WTC11 (cell line): ENCODE results near the gene PRX.

ENCODE experiments used
- ATF2 ChIP-seq: sonication (generic); formaldehyde crosslinking; IDR thresholded peaks from 2 replicates; pipeline ENCODE4 v1.8.1; 2022; ENCODE audit warnings: low read depth, missing genetic modification reagents, borderline replicate concordance
- CBFB ChIP-seq: sonication (generic); formaldehyde crosslinking; IDR thresholded peaks from 2 replicates; pipeline ENCODE4 v1.8.1; 2022; ENCODE audit warnings: mild to moderate bottlenecking, low read depth, missing genetic modification reagents
- CREB1 ChIP-seq: sonication (generic); formaldehyde crosslinking; IDR thresholded peaks from 2 replicates; pipeline ENCODE4 v1.8.0; 2023; ENCODE audit warnings: mild to moderate bottlenecking, missing genetic modification reagents
- CTCF ChIP-seq: fragments of 200-600 bp; IDR thresholded peaks from 2 replicates; pipeline ENCODE4 v1.8.0; 2022; ENCODE audit warnings: antibody characterized with exemption
- ELF4 ChIP-seq: sonication (generic); formaldehyde crosslinking; IDR thresholded peaks from 2 replicates; pipeline ENCODE4 v1.8.1; 2022; ENCODE audit warnings: low read depth, mild to moderate bottlenecking, moderate library complexity, missing genetic modification reagents
- HMGXB4 ChIP-seq: sonication (generic); formaldehyde crosslinking; IDR thresholded peaks from 2 replicates; pipeline ENCODE4 v1.8.1; 2023; ENCODE audit warnings: mild to moderate bottlenecking, moderate library complexity, missing genetic modification reagents
- JUN ChIP-seq: sonication (generic); formaldehyde crosslinking; IDR thresholded peaks from 2 replicates; pipeline ENCODE4 v1.8.0; 2023; ENCODE audit warnings: mild to moderate bottlenecking, missing genetic modification reagents
- MYBL2 ChIP-seq: sonication (generic); formaldehyde crosslinking; IDR thresholded peaks from 2 replicates; pipeline ENCODE4 v1.8.1; 2023; ENCODE audit warnings: mild to moderate bottlenecking, moderate library complexity, missing genetic modification reagents
- SMAD4 ChIP-seq: sonication (generic); formaldehyde crosslinking; IDR thresholded peaks from 2 replicates; pipeline ENCODE4 v1.8.0; 2022; ENCODE audit warnings: mild to moderate bottlenecking, missing genetic modification reagents
- TEAD4 ChIP-seq: sonication (generic); formaldehyde crosslinking; IDR thresholded peaks from 2 replicates; pipeline ENCODE4 v1.8.0; 2022; ENCODE audit warnings: mild to moderate bottlenecking, missing genetic modification reagents
- USF2 ChIP-seq: sonication (generic); formaldehyde crosslinking; IDR thresholded peaks from 2 replicates; pipeline ENCODE4 v1.8.1; 2023; ENCODE audit warnings: mild to moderate bottlenecking, missing genetic modification reagents, moderate library complexity
- ZBTB21 ChIP-seq: sonication (generic); formaldehyde crosslinking; IDR thresholded peaks from 2 replicates; pipeline ENCODE4 v1.8.1; 2023; ENCODE audit warnings: mild to moderate bottlenecking, missing genetic modification reagents, borderline replicate concordance
- ZNF121 ChIP-seq: sonication (generic); formaldehyde crosslinking; IDR thresholded peaks from 2 replicates; pipeline ENCODE4 v1.8.0; 2023; ENCODE audit warnings: missing genetic modification reagents
- ZNF396 ChIP-seq: fragments of 250-450 bp; sonication (Bioruptor Pico); IDR thresholded peaks from 2 replicates; pipeline ENCODE4 v1.8.0; 2021; ENCODE audit warnings: mild to moderate bottlenecking, moderate library complexity, borderline replicate concordance

GRCh38 chr19:40371802-40372122 lies 41.4 kb downstream of the PRX start:
- TF ChIP-seq CTCF (no peak), ATF2 (CRISPR knock-in tag) (no peak), CBFB (CRISPR knock-in tag) (no peak), SMAD4 (no peak), HMGXB4 (CRISPR knock-in tag) (no peak), JUN (CRISPR knock-in tag) (no peak), ZNF396 (CRISPR knock-in tag) (no peak), ZNF121 (no peak), USF2 (no peak), ZBTB21 (no peak), MYBL2 (no peak), CREB1 (CRISPR knock-in tag) (no peak), TEAD4 (no peak), ELF4 (CRISPR knock-in tag) (no peak)
